Sigmoid colon (tissue), 7 donors: Measurements from ENCODE around the gene SERPINE1. TPM values are rescaled to one million over a fixed set of nuclear protein-coding genes. Genes with fewer than 3 reads are reported as not detected.
A peak's percentile ranks its signal among the peaks of the same experiment; 100 is the strongest.

Experiments used
- DNase-seq: peaks from one replicate; pipeline ENCODE4 v3.0.0-alpha.2; 2019
- H3K27ac ChIP-seq, 4 donors: fragments of 200-600 bp; sonication (generic); one replicate each; pipeline ENCODE4 v1.5.1; 2016 to 2019; ENCODE audit warnings: mild to moderate bottlenecking in 1 of 4
- H3K27me3 ChIP-seq, 3 donors: fragments of 200-600 bp; sonication (generic); one replicate each; pipeline ENCODE4 v1.5.1; 2019; ENCODE audit warnings: mild to moderate bottlenecking in 1 of 3
- H3K36me3 ChIP-seq, 4 donors: fragments of 200-600 bp; sonication (generic); one replicate each; pipeline ENCODE4 v1.5.1; 2016 to 2019
- H3K4me1 ChIP-seq, 4 donors: fragments of 200-600 bp; sonication (generic); one replicate each; pipeline ENCODE4 v1.5.1; 2017 to 2019
- H3K4me3 ChIP-seq, 4 donors: fragments of 200-600 bp; sonication (generic); one replicate each; pipeline ENCODE4 v1.5.1; 2017 to 2019; ENCODE audit warnings: mild to moderate bottlenecking in 2 of 4, moderate library complexity in 1 of 4
- H3K9me3 ChIP-seq, 4 donors: fragments of 200-600 bp in 3 of 4; sonication (generic) in 3 of 4; one replicate each; pipeline versions ENCODE4 v1.5.1 to v1.6.1; 2013 to 2019
- EP300 ChIP-seq, 4 donors: sonication (generic); formaldehyde crosslinking; IDR thresholded peaks; one replicate each; pipeline ENCODE4 v1.6.1; 2017; ENCODE audit warnings: antibody characterized with exemption in 4 of 4
- POLR2A ChIP-seq, 2 donors: fragments of 450-650 bp; IDR thresholded peaks; one replicate each; pipeline ENCODE4 v1.6.1; 2016; ENCODE audit warnings: antibody characterized with exemption in 2 of 2, mild to moderate bottlenecking in 2 of 2, moderate library complexity in 2 of 2
- POLR2AphosphoS5 ChIP-seq, 4 donors: sonication (generic); formaldehyde crosslinking; IDR thresholded peaks; one replicate each; pipeline ENCODE4 v1.6.1; 2017; ENCODE audit warnings: antibody characterized with exemption in 4 of 4
- WGBS, 2 donors: extraction: QIAGEN DNeasy Blood & Tissue Kit; methylation state at CpG; one replicate each; pipeline ENCODE4 v1.1.7; 2013; 5-methylcytosine and 5-hydroxymethylcytosine counted together
- intact Hi-C: fragments of 100-400 bp; cut with DNase I; formaldehyde crosslinking; loops from one replicate; pipeline ENCODE4 v1.15.1; 2023
- polyA plus RNA-seq, 3 donors: library from polyadenylated mRNA; stranded (reverse); fragments of 200-250 nt; gene quantifications; one replicate each; pipeline ENCODE4 v1.2.3, GENCODE V29; 2013
- total RNA-seq, 4 donors: library from RNA; depleted of rRNA; stranded (reverse); fragments of >200 nt; gene quantifications; one replicate each; pipeline ENCODE4 v1.1.0, GENCODE V29; 2016
- TF ChIP-seq, protein P1 (sequence below), 4 experiments: fragments of 450-650 bp in 3 of 4; fragments of 200-600 bp in 1 of 4; IDR thresholded peaks; one replicate each; pipeline ENCODE4 v1.5.1; 2016 to 2019; ENCODE audit warnings: antibody characterized with exemption in 4 of 4, mild to moderate bottlenecking in 3 of 4, moderate library complexity in 2 of 4
- donor health status: healthy with polysubstance abuse.
- donor health status: Bipolar disorder and iron deficiency.
- donor health status: healthy.

The SERPINE1 gene
- total and polyA plus RNA-seq, 7 donors, result 0.46 to 21.3 (median 9.3) TPM

DNA sequence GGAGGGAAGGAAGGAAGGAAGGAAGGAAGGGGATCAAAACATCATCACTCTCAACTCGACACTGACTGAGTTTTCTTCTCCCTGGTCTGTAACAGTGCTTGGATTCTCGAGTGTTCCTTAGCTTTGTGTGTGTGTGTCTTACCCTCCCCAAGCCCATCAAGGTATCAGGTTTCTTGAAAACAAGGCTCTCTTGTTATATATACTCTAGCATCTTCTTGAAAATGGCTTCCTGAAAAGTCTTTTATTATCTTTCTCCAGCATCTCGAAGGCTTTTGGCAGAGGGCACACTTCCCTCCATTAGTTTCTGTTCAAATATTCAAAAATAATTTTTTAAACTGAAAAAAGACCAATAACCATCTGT lies 13.4 kb downstream of the SERPINE1 start:
- 33 to 38% methylated on average over 3 of the region's 3 CpGs for WGBS, 2 donors
- H3K27me3 ChIP-seq, result peaks cover 0 to 10% (median 0%) of the 10 kb centered on the region in 3 donors
- TF ChIP-seq POLR2A (IDR thresholded peaks at IDR 0.05), result no peak
- H3K4me3 ChIP-seq, result no peak overlapping the region
- no peak overlapping the region for H3K27ac ChIP-seq
- no peaks in the 10 kb centered on the region for H3K9me3 ChIP-seq
- H3K4me1 ChIP-seq, result peaks cover 0 to 24% (median 19%) of the 10 kb centered on the region in 4 donors
- no peaks in the 10 kb centered on the region for H3K36me3 ChIP-seq
- no peak for DNase-seq
- intact Hi-C loops, result loop anchor here (10.0 kb wide), 1 partner anchor 54 kb away; no protein-coding TSS in a partner anchor

DNA sequence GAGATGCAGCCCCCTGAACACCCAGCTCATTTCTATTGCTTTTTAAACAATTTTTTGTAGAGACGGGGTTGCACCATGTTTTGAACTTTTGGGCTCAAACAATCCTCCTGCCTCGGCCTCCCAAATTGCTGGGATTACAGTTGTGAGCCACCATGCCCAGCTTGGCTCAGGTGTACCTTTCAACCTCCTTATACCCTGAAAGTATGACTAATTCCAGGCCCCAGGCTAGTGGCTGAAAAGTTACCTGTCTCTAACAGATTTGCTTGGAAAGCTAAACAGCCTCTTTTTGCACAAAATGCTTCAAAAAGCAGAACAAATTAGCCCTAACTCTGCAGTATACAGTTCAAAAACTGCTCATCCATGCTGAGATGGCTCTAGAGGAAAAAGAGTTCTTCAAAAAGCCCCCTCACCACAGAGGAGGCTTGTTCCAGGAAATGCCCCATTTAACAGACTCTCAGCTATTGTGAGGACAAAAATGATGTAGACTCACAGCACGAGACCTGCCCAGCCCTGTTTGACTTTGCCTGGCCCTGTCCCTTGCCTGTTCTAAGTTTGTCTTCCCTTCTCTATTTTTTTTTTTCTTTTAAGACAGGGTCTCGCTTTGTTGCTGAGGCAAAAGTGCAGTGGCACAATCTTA lies 14.0 kb downstream of the SERPINE1 start:
- no peak overlapping the region for H3K27ac ChIP-seq
- no peak for DNase-seq
- H3K36me3 ChIP-seq, result no peaks in the 10 kb centered on the region
- intact Hi-C loops, result loop anchor here (10.0 kb wide), 1 partner anchor 54 kb away; no protein-coding TSS in a partner anchor
- 84 to 88% methylated on average over 4 of the region's 4 CpGs for WGBS, 2 donors
- H3K9me3 ChIP-seq, result no peaks in the 10 kb centered on the region
- H3K4me1 ChIP-seq, result peaks cover 0 to 24% (median 19%) of the 10 kb centered on the region in 4 donors
- peaks cover 0 to 10% (median 0%) of the 10 kb centered on the region in 3 donors for H3K27me3 ChIP-seq
- H3K4me3 ChIP-seq, result no peak overlapping the region
- TF ChIP-seq POLR2A (IDR thresholded peaks at IDR 0.05) (no peak), POLR2AphosphoS5 (IDR thresholded peaks at IDR 0.05) (peak in 1 of 4 donors; percentile 3), EP300 (IDR thresholded peaks at IDR 0.05) (no peak)
- TF ChIP-seq, protein P1, sequence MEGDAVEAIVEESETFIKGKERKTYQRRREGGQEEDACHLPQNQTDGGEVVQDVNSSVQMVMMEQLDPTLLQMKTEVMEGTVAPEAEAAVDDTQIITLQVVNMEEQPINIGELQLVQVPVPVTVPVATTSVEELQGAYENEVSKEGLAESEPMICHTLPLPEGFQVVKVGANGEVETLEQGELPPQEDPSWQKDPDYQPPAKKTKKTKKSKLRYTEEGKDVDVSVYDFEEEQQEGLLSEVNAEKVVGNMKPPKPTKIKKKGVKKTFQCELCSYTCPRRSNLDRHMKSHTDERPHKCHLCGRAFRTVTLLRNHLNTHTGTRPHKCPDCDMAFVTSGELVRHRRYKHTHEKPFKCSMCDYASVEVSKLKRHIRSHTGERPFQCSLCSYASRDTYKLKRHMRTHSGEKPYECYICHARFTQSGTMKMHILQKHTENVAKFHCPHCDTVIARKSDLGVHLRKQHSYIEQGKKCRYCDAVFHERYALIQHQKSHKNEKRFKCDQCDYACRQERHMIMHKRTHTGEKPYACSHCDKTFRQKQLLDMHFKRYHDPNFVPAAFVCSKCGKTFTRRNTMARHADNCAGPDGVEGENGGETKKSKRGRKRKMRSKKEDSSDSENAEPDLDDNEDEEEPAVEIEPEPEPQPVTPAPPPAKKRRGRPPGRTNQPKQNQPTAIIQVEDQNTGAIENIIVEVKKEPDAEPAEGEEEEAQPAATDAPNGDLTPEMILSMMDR (IDR thresholded peaks at IDR 0.05), result no peak

DNA sequence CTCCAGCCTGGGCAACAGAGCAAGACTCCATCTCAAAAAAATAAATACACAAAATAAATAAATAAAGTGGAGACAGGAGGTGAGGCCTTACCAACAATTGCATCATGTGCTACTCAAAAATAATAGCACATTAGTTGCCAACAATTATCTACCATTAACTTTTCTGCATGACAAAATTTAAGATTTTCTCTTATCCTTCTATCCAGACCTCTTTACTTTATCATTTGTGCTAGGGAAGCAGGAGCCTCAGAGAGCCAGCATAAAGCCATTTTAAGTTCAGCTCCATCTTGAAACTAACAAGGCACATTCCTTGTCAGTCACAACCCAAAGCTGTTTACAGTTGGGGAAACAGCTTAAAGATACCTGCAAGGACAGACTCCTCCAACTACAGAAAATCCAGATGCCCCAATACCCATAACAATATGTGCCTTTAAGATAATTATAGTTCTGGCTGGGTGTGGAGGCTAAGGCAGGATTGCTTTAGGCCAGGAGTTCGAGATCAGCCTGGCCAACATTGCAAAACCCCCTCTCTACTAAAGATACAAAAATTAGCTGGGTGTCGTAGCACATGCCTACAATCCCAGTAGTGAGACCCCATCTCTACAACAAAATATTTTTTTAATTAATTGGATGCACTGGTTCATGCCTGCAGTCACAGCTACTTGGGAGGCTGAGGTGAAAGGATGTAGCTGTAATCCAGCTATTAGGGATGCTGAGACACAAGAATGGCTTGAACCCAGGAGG lies 25.2 kb downstream of the SERPINE1 start:
- H3K9me3 ChIP-seq, result no peaks in the 10 kb centered on the region
- H3K27me3 ChIP-seq, result no peaks in the 10 kb centered on the region
- WGBS, 2 donors, result 69 to 90% methylated on average over 2 of the region's 2 CpGs
- DNase-seq, result no peak
- H3K27ac ChIP-seq, result no peak overlapping the region
- no peak overlapping the region for H3K4me3 ChIP-seq
- intact Hi-C loops, result no loop called here
- peaks cover 0 to 17% (median 14%) of the 10 kb centered on the region in 4 donors for H3K4me1 ChIP-seq
- peaks cover 0 to 4% (median 0%) of the 10 kb centered on the region in 4 donors for H3K36me3 ChIP-seq
- TF ChIP-seq POLR2AphosphoS5 (IDR thresholded peaks at IDR 0.05) (no peak), POLR2A (IDR thresholded peaks at IDR 0.05) (no peak), EP300 (IDR thresholded peaks at IDR 0.05) (no peak)
- TF ChIP-seq, protein P1 (IDR thresholded peaks at IDR 0.05), result no peak

DNA sequence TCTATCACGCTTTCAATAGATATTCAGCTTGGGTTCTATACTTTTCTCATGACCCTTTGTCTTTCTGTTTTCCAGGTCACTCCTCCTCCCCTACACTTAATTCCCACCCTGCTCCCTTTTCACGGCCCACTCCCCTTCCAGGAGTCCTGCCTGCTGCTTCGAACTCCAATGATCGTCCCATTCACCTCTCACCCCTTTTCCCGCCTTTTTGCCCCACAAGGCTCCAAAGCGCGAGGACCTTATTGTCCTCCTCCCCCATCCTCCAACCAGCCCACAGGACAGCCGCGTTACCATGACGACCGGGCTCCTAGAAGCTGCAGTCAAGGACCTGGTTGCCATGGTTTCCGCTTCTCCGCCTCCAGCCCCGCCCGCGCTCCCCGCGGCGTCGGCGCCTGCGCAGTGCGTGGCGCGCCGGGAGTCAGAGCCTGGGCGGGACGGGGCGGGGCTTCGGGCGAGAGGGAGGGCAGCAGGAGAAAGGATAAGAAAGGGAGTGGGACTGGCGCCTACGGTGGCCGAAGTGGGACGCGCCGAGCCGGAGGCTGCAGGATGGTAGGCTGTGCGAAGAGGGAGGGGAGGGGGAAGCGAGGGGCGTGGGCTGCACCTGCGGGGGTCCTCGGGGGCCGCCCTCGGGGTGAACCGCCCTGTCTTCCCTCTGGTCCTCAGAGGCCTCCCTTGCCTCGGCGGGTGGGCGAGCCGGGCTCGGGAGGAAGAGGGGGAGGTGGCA lies 27.2 kb downstream of the SERPINE1 start, which contains the start of gene AP1S1:
AP1S1 (plus strand) TSS at position 508 of the 724 bp plus-strand sequence; CDS start at position 547, 39 bp downstream.
- peak within 1 kb of the TSS; percentile 89 to 99 (median 90) for H3K4me3 ChIP-seq
- intact Hi-C loops, result no loop called here
- H3K9me3 ChIP-seq, result no peaks in the 10 kb centered on the region
- no peaks in the 10 kb centered on the region for H3K27me3 ChIP-seq
- peaks cover 0 to 17% (median 14%) of the 10 kb centered on the region in 4 donors for H3K4me1 ChIP-seq
- peak; percentile 96 for DNase-seq
- TF ChIP-seq POLR2AphosphoS5 (IDR thresholded peaks at IDR 0.05) (peak in 3 of 4 donors; percentile 41 to 72 (median 45)), POLR2A (IDR thresholded peaks at IDR 0.05) (no peak), EP300 (IDR thresholded peaks at IDR 0.05) (no peak)
- TF ChIP-seq, protein P1 (IDR thresholded peaks at IDR 0.05), result no peak
- peak within 1 kb of the TSS in 2 of 4 donors; percentile 63 for H3K27ac ChIP-seq
- peaks cover 0 to 25% (median 5%) of the 10 kb centered on the region in 4 donors for H3K36me3 ChIP-seq
- 3 to 4% methylated on average over 51 of the region's 51 CpGs for WGBS, 2 donors
